AG04450 (cell line): ENCODE results near the gene N4BP2L2. TPM values are rescaled to one million over a fixed set of nuclear protein-coding genes. Genes with fewer than 3 reads are reported as not detected.

Experiments
- CTCF ChIA-PET: fragments of 300-600, 350-600 bp; formaldehyde crosslinking; extraction: SDS; loops from one replicate; lab custom pipeline; 2022; ENCODE audit warnings: antibody characterized with exemption, inconsistent platforms; lab: Charles Lee
- POLR2A ChIA-PET: fragments of 350-600 bp; formaldehyde crosslinking; extraction: SDS; loops from one replicate; lab custom pipeline; 2021; ENCODE audit warnings: antibody characterized with exemption, inconsistent platforms; lab: Yijun Ruan, JAX
- DNase-seq: peaks from one replicate; pipeline ENCODE4 v3.0.0-alpha.2; 2011; ENCODE audit warnings: low read depth, low spot score
- H3K27ac ChIP-seq: one replicate; pipeline ENCODE4 v1.5.1; 2012; ENCODE audit warnings: low read depth, low read length, control low read depth
- H3K27me3 ChIP-seq: one replicate; pipeline ENCODE4 v1.6.0; 2012; ENCODE audit warnings: low read length; ENCODE audit not compliant: control insufficient read depth, insufficient read depth
- H3K4me3 ChIP-seq: 2 replicates; pipeline ENCODE4 v1.5.1; 2011; ENCODE audit warnings: mild to moderate bottlenecking, low read depth, low read length, control low read depth
- H3K9me3 ChIP-seq: 2 replicates; pipeline ENCODE4 v1.5.1; 2012; ENCODE audit warnings: low read length; ENCODE audit not compliant: control insufficient read depth, insufficient read depth
- polyA plus RNA-seq: library from polyadenylated mRNA; depleted of rRNA; stranded (reverse); fragments of >200 nt; gene quantifications from 2 replicates; pipeline ENCODE4 v1.2.3, GENCODE V29; 2011
- TF ChIP-seq, protein P1 (sequence below): IDR thresholded peaks from 2 replicates; pipeline ENCODE4 v1.5.1; 2011; ENCODE audit warnings: low read depth, low read length, control low read depth, inconsistent platforms

The N4BP2L2 gene
- polyA plus RNA-seq, 1 experiment = 74.5 TPM

DNA sequence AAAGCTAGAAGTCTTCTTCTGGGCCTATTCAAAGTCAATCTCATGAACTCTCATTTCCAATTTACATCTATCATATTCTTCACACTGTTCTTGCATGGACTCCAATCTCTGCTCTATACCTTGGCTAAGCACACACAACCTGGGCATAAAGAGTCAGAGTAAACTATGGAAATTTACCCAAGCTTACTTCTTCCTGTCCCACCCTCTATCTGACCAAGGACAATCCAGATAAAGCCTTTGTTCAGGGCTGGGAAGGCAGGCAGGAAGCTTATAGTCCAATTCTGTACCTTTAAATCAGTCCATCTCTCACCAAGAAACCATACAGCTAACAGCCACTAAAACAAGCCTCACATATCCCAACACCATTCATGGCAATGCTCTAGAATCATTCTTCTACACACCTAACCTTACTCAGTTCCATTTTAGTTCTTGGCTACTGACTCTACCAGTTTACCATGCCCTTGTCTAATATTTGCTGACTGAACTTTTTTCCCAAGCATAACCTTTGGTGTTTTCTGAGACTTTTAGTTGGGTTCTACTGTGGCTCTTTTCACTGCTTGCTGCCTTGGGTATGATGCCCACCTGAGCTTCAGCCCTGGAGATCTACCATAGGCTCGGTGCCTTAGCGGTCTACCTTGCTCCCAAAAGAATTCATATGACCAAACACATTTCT, 38.9 kb downstream of the N4BP2L2 start:
- no peak for DNase-seq
- CTCF ChIA-PET = interaction anchor here (1.1 kb wide), 1 partner anchor 14 kb away, joined by 3 read pairs; no protein-coding TSS in a partner anchor
- Histone ChIP-seq H3K27ac (no peak overlapping the region), H3K27me3 (no peaks in the 10 kb centered on the region), H3K9me3 (no peaks in the 10 kb centered on the region), H3K4me3 (no peak overlapping the region)
- POLR2A ChIA-PET = no interaction called here
- TF ChIP-seq, protein P1, sequence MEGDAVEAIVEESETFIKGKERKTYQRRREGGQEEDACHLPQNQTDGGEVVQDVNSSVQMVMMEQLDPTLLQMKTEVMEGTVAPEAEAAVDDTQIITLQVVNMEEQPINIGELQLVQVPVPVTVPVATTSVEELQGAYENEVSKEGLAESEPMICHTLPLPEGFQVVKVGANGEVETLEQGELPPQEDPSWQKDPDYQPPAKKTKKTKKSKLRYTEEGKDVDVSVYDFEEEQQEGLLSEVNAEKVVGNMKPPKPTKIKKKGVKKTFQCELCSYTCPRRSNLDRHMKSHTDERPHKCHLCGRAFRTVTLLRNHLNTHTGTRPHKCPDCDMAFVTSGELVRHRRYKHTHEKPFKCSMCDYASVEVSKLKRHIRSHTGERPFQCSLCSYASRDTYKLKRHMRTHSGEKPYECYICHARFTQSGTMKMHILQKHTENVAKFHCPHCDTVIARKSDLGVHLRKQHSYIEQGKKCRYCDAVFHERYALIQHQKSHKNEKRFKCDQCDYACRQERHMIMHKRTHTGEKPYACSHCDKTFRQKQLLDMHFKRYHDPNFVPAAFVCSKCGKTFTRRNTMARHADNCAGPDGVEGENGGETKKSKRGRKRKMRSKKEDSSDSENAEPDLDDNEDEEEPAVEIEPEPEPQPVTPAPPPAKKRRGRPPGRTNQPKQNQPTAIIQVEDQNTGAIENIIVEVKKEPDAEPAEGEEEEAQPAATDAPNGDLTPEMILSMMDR = no peak

DNA sequence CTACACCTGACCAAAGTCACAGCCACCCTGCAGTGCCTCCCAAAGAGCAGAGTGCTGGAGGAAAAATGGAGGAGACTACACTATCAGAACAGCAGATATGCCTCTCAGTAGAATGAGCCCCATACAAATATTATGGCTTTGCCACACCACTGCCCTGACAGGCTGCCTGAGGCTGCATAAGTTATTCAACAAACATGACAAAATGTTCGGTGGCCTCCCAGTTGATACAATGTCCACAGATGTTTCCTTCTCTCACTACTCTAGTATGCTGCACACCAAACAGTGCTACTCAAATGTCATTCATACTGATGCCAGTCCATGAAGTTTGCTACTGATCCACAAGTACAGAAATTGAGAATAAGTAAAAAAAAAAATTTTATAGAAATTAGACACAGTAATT, 41.0 kb downstream of the N4BP2L2 start:
- no peak for DNase-seq
- Histone ChIP-seq H3K27me3 (no peaks in the 10 kb centered on the region), H3K27ac (no peak overlapping the region), H3K9me3 (no peaks in the 10 kb centered on the region), H3K4me3 (no peak overlapping the region)
- POLR2A ChIA-PET = no interaction called here
- TF ChIP-seq, protein P1 = no peak
- CTCF ChIA-PET = interaction anchor here (0.6 kb wide), 1 partner anchor 587 kb away, joined by 3 read pairs; no protein-coding TSS in a partner anchor

DNA sequence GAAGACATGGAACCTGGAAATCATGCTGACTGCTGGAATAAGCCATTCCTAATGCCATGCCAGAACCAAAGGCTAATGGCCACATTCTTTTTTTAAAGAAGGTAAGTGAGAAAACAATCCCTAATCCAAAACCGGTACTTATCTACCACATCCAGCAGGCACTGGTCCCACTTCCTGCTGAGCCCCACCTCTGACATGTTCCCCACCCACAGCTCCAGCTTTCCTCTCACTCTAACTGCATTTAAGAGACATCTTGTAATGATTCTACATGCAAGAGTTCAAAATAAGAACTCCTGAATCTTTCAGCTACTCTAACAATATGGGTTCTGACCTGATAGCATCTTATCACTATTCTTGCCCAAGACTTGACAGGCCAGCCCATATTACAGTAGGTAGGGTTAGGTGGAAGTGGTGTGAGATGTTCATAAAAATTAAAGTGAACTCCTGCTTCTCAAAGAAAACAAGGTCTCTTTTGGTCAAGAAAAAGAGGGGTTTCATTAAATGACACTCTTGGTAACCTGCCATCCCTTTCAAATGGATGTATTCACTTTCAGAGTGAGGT, 41.9 kb downstream of the N4BP2L2 start:
- Histone ChIP-seq H3K9me3 (no peaks in the 10 kb centered on the region), H3K27ac (no peak overlapping the region), H3K27me3 (no peaks in the 10 kb centered on the region), H3K4me3 (no peak overlapping the region)
- TF ChIP-seq, protein P1 = no peak
- ChIA-PET CTCF (interaction anchor here (0.6 kb wide), 1 partner anchor 132 kb away, joined by 4 read pairs; no protein-coding TSS in a partner anchor), POLR2A (no interaction called here)
- no peak for DNase-seq

DNA sequence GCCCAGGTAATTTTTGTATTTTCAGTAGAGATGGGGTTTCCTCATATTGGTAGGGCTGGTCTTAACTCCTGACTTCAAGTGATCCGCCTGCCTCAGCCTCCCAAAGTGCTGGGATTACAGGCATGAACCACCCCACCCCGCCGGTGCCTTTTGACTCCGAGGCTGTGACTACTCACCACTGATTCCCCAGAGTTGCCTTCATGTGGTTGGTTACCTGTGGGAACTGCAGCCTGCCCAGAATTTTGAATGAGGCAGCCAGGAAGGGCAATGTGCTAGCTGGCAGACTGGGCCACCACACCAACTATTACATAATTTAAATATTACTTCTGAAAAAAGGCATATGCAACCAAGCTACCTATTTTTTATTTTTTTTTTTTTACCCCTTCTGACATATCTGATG, 42.8 kb downstream of the N4BP2L2 start:
- Histone ChIP-seq H3K4me3 (no peak overlapping the region), H3K27ac (no peak overlapping the region), H3K9me3 (no peaks in the 10 kb centered on the region), H3K27me3 (no peaks in the 10 kb centered on the region)
- no peak for DNase-seq
- ChIA-PET POLR2A (no interaction called here), CTCF (no interaction called here)
- TF ChIP-seq, protein P1 = no peak

DNA sequence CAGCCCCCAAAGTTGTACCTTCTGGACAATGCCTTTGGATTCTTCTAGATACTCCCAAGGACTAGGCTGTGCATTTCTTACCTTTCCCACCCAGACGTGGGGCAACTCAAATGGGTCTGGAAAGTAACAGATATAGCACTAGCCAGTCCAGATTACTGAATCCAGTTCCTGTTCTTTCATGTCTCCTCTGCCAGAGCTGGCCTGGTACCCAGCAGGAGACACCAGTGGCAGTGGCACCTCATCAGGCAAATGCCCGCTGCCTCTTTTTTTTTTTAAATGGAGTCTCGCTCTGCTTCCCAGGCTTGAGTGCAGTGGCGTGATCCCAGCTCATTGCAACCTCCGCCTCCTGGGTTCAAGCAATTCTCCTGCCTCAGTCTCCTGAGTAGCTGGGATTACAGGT, 43.2 kb downstream of the N4BP2L2 start:
- Histone ChIP-seq H3K9me3 (no peaks in the 10 kb centered on the region), H3K27me3 (no peaks in the 10 kb centered on the region), H3K27ac (no peak overlapping the region), H3K4me3 (no peak overlapping the region)
- TF ChIP-seq, protein P1 = no peak
- no peak for DNase-seq
- ChIA-PET POLR2A (no interaction called here), CTCF (no interaction called here)
